Spleen (tissue), 11 donors: ENCODE data around the gene EHBP1L1. TPM values are rescaled to one million over a fixed set of nuclear protein-coding genes. Genes with fewer than 3 reads are reported as not detected.
A peak's percentile ranks its signal among the peaks of the same experiment; 100 is the strongest.

Experiments used
- DNase-seq: peaks from one replicate; pipeline ENCODE4 v3.0.0-alpha.2; 2020
- H3K27ac ChIP-seq, 8 donors: fragments of 200-600 bp; sonication (generic) in 7 of 8; 1 replicate in 4 of 8; 2 replicates in 4 of 8; pipeline versions ENCODE4 v1.5.0 to v1.8.0; 2016 to 2021; ENCODE audit warnings: inconsistent platforms in 4 of 8, mild to moderate bottlenecking in 4 of 8, moderate library complexity in 1 of 8
- H3K27me3 ChIP-seq, 7 donors: fragments of 200-600 bp; sonication (generic) in 6 of 7; replicated peaks in 1 of 7; 1 replicate in 4 of 7; 2 replicates in 3 of 7; pipeline versions ENCODE4 v1.5.0 to v1.8.0; 2016 to 2021; ENCODE audit warnings: inconsistent platforms in 3 of 7, mild to moderate bottlenecking in 1 of 7
- H3K36me3 ChIP-seq, 6 donors: fragments of 200-600 bp; sonication (generic) in 5 of 6; 1 replicate in 4 of 6; 2 replicates in 2 of 6; pipeline versions ENCODE4 v1.5.0 to v1.8.0; 2016 to 2021; ENCODE audit warnings: inconsistent platforms in 2 of 6
- H3K4me1 ChIP-seq, 6 donors: fragments of 200-600 bp; sonication (generic) in 5 of 6; 1 replicate in 3 of 6; 2 replicates in 3 of 6; pipeline versions ENCODE4 v1.5.0 to v1.8.0; 2016 to 2021; ENCODE audit warnings: inconsistent platforms in 3 of 6
- H3K4me3 ChIP-seq, 8 donors: fragments of 200-600 bp; sonication (generic) in 7 of 8; 1 replicate in 4 of 8; 2 replicates in 4 of 8; pipeline versions ENCODE4 v1.5.0 to v1.8.0; 2016 to 2021; ENCODE audit warnings: inconsistent platforms in 4 of 8, mild to moderate bottlenecking in 4 of 8, moderate library complexity in 2 of 8
- H3K9me3 ChIP-seq, 8 donors: fragments of 200-600 bp; sonication (generic) in 7 of 8; 1 replicate in 4 of 8; 2 replicates in 4 of 8; pipeline versions ENCODE4 v1.5.0 to v1.8.0; 2016 to 2021; ENCODE audit warnings: inconsistent platforms in 4 of 8
- CTCF ChIP-seq, 11 experiments: fragments of 200-600 bp in 7 of 11; fragments of 450-650 bp in 4 of 11; sonication (generic) in 4 of 11; IDR thresholded peaks in 8 of 11; conservative IDR thresholded peaks in 3 of 11; 1 replicate in 7 of 11; 2 replicates in 4 of 11; pipeline versions ENCODE4 v1.4.0 to v1.8.0; 2016 to 2021; ENCODE audit warnings: antibody characterized with exemption in 11 of 11, inconsistent platforms in 4 of 11, mild to moderate bottlenecking in 1 of 11
- POLR2A ChIP-seq, 3 donors: fragments of 450-650 bp; IDR thresholded peaks; one replicate each; pipeline ENCODE4 v1.5.1; 2017; ENCODE audit warnings: antibody characterized with exemption in 3 of 3, mild to moderate bottlenecking in 1 of 3
- POLR2AphosphoS5 ChIP-seq, 3 donors: sonication (generic); formaldehyde crosslinking; IDR thresholded peaks; one replicate each; pipeline ENCODE4 v1.5.1; 2017; ENCODE audit warnings: antibody characterized with exemption in 3 of 3
- WGBS, 5 donors: extraction: QIAGEN DNeasy Blood & Tissue Kit in 3 of 5; methylation state at CpG; one replicate each; pipeline versions ENCODE4 v1.1.5 to v1.1.7; 2013 to 2018; 5-methylcytosine and 5-hydroxymethylcytosine counted together
- intact Hi-C: fragments of 100-400 bp; cut with DNase I; formaldehyde crosslinking; loops from one replicate; pipeline ENCODE4 v1.15.0; 2023; ENCODE audit warnings: low total_unique reads
- polyA plus RNA-seq, 3 donors: library from polyadenylated mRNA; stranded (reverse); fragments of 200-250 nt; gene quantifications; one replicate each; pipeline ENCODE4 v1.2.1, GENCODE V29; 2013
- total RNA-seq, 7 donors: library from RNA; depleted of rRNA in 3 of 7; stranded (reverse); fragments of >200 nt in 3 of 7; fragmentation: NEBNext Ultra II Directional in 4 of 7; extraction: Animal tissue kit (Norgen Biotek cat#: 25700) in 4 of 7; gene quantifications; one replicate each; pipeline versions ENCODE4 v1.1.0 to v1.2.1, GENCODE V29; 2016 to 2021
- donor health status: healthy with polysubstance abuse.
- donor health status: DM: no; HTN: no; CAD: no; lungs with moderate emphysema.
- donor health status: DM: no; HTN: no; CAD: no.
- donor health status: Bipolar disorder and iron deficiency.
- donor health status: healthy.
- donor health status: DM: no; HTN: no; CAD: no.
- donor health status: DM: yes; HTN: yes; CAD: no.

EHBP1L1 gene
- total and polyA plus RNA-seq, 10 donors: 44.3 to 365 (median 215) TPM

GRCh38 chr11:65625628-65626342, 49.9 kb downstream of the EHBP1L1 start:
- no peaks in the 10 kb centered on the region for H3K27me3 ChIP-seq
- peaks cover 4 to 100% (median 97%) of the 10 kb centered on the region in 6 donors for H3K36me3 ChIP-seq
- peak; percentile 66 to 82 (median 71) for TF ChIP-seq POLR2AphosphoS5 (IDR thresholded peaks at IDR 0.05)
- peak; percentile 82 to 92 (median 87) for TF ChIP-seq CTCF (IDR thresholded peaks at IDR 0.05 in 8 of 11, conservative IDR thresholded peaks at IDR 0.05 in 3 of 11)
- no peak for TF ChIP-seq POLR2A (IDR thresholded peaks at IDR 0.05)
- WGBS, 5 donors: 64 to 71% (median 65%) methylated on average over 21 to 30 of the region's 30 CpGs
- H3K27ac ChIP-seq: peak overlapping the region in 3 of 8 donors; percentile 43 to 59 (median 55)
- peaks cover 0 to 29% (median 11%) of the 10 kb centered on the region in 6 donors for H3K4me1 ChIP-seq
- intact Hi-C loops: loop anchor here (5.0 kb wide), 1 partner anchor 192 kb away; no protein-coding TSS in a partner anchor
- no peak overlapping the region for H3K4me3 ChIP-seq
- no peaks in the 10 kb centered on the region for H3K9me3 ChIP-seq
- DNase-seq: peak; percentile 93

GRCh38 chr11:65627202-65627601, 51.3 kb downstream of the EHBP1L1 start:
- H3K27me3 ChIP-seq: no peaks in the 10 kb centered on the region
- H3K9me3 ChIP-seq: no peaks in the 10 kb centered on the region
- intact Hi-C loops: loop anchor here (5.0 kb wide), 1 partner anchor 190 kb away; no protein-coding TSS in a partner anchor
- H3K27ac ChIP-seq: no peak overlapping the region
- peaks cover 0 to 34% (median 15%) of the 10 kb centered on the region in 6 donors for H3K4me1 ChIP-seq
- 91 to 97% (median 95%) methylated on average over 13 of the region's 13 CpGs for WGBS, 5 donors
- peaks cover 4 to 100% (median 91%) of the 10 kb centered on the region in 6 donors for H3K36me3 ChIP-seq
- TF ChIP-seq POLR2AphosphoS5 (IDR thresholded peaks at IDR 0.05) (peak in 1 of 3 donors; percentile 57), CTCF (IDR thresholded peaks at IDR 0.05 in 8 of 11, conservative IDR thresholded peaks at IDR 0.05 in 3 of 11) (no peak)
- no peak for DNase-seq
- no peak overlapping the region for H3K4me3 ChIP-seq

- no peaks in the 10 kb centered on the region for H3K9me3 ChIP-seq
- H3K4me1 ChIP-seq: peaks cover 18 to 58% (median 37%) of the 10 kb centered on the region in 6 donors
- H3K36me3 ChIP-seq: peaks cover 4 to 100% (median 74%) of the 10 kb centered on the region in 6 donors
- TF ChIP-seq CTCF (IDR thresholded peaks at IDR 0.05 in 8 of 11, conservative IDR thresholded peaks at IDR 0.05 in 3 of 11): no peak
- TF ChIP-seq POLR2AphosphoS5 (IDR thresholded peaks at IDR 0.05): peak in 1 of 3 donors; percentile 32
- no peak overlapping the region for H3K4me3 ChIP-seq
- DNase-seq: no peak
- H3K27me3 ChIP-seq: no peaks in the 10 kb centered on the region
- 88 to 96% (median 94%) methylated on average over 10 to 14 of the region's 14 CpGs for WGBS, 5 donors
- intact Hi-C loops: loop anchor here (5.0 kb wide), 1 partner anchor 188 kb away; no protein-coding TSS in a partner anchor
- no peak overlapping the region for H3K27ac ChIP-seq
Observed at GRCh38 chr11:65629579-65629978, 53.7 kb downstream of the EHBP1L1 start.

GRCh38 chr11:65630215-65630614, 54.4 kb downstream of the EHBP1L1 start:
- Histone ChIP-seq H3K36me3 (peaks cover 4 to 100% (median 74%) of the 10 kb centered on the region in 6 donors), H3K9me3 (no peaks in the 10 kb centered on the region), H3K27me3 (no peaks in the 10 kb centered on the region), H3K4me1 (peaks cover 19 to 62% (median 41%) of the 10 kb centered on the region in 6 donors), H3K27ac (no peak overlapping the region), H3K4me3 (no peak overlapping the region)
- TF ChIP-seq POLR2AphosphoS5 (IDR thresholded peaks at IDR 0.05) (peak in 1 of 3 donors; percentile 47), POLR2A (IDR thresholded peaks at IDR 0.05) (no peak)
- DNase-seq: no peak
- WGBS, 5 donors: 84 to 93% (median 89%) methylated on average over 10 to 11 of the region's 11 CpGs
- intact Hi-C loops: loop anchor here (10.0 kb wide), 1 partner anchor 75 kb away; no protein-coding TSS in a partner anchor
